Transverse colon (tissue), 4 donors: ENCODE measurements around the gene NID2. TPM values are rescaled to one million over a fixed set of nuclear protein-coding genes. Genes with fewer than 3 reads are reported as not detected.

Source experiments
- DNase-seq: peaks from one replicate; pipeline ENCODE4 v3.0.0-alpha.2; 2019
- H3K27ac ChIP-seq, 4 donors: fragments of 200-600 bp; sonication (generic); 2 replicates each; pipeline ENCODE4 v1.5.1; 2016 to 2018; ENCODE audit warnings: inconsistent platforms in 4 of 4
- H3K27me3 ChIP-seq: fragments of 200-600 bp; sonication (generic); 2 replicates; pipeline ENCODE4 v1.5.1; 2017; ENCODE audit warnings: inconsistent platforms
- H3K36me3 ChIP-seq, 4 donors: fragments of 200-600 bp; sonication (generic); 2 replicates each; pipeline ENCODE4 v1.5.1; 2017 to 2019; ENCODE audit warnings: inconsistent platforms in 4 of 4
- H3K4me1 ChIP-seq, 4 donors: fragments of 200-600 bp; sonication (generic); 2 replicates each; pipeline ENCODE4 v1.5.1; 2017 to 2020; ENCODE audit warnings: inconsistent platforms in 4 of 4
- H3K4me3 ChIP-seq, 4 donors: fragments of 200-600 bp; sonication (generic); 1 replicate in 1 of 4; 2 replicates in 3 of 4; pipeline versions ENCODE4 v1.5.1 to v1.6.1; 2017 to 2019; ENCODE audit warnings: inconsistent platforms in 4 of 4
- H3K9me3 ChIP-seq, 2 donors: fragments of 200-600 bp; sonication (generic); 2 replicates each; pipeline ENCODE4 v1.5.1; 2017 to 2019; ENCODE audit warnings: inconsistent platforms in 2 of 2
- EP300 ChIP-seq: sonication (generic); formaldehyde crosslinking; IDR thresholded peaks from one replicate; pipeline ENCODE4 v1.6.1; 2017; ENCODE audit warnings: antibody characterized with exemption, low read depth
- POLR2A ChIP-seq: fragments of 450-650 bp; IDR thresholded peaks from one replicate; pipeline ENCODE4 v1.6.1; 2016; ENCODE audit warnings: antibody characterized with exemption, mild to moderate bottlenecking, moderate library complexity
- POLR2AphosphoS5 ChIP-seq, 3 donors: sonication (generic); formaldehyde crosslinking; IDR thresholded peaks; one replicate each; pipeline ENCODE4 v1.6.1; 2016; ENCODE audit warnings: antibody characterized with exemption in 3 of 3
- WGBS, 2 donors: methylation state at CpG; one replicate each; pipeline ENCODE4 v1.1.5; 2018; ENCODE audit warnings: low coverage in 1 of 2; 5-methylcytosine and 5-hydroxymethylcytosine counted together
- in situ Hi-C, 4 donors: fragments of 200-750 bp; cut with MboI; loops; one replicate each; pipeline versions ENCODE4 v1.15.0 to v1.15.1; 2017; ENCODE audit warnings: low sequenced_read_pairs in 3 of 4, low pct_ligation_motif_present in 1 of 4, low pct_unique_long_range_greater_than_20kb in 1 of 4
- intact Hi-C: fragments of 100-400 bp; cut with DNase I; formaldehyde crosslinking; loops from one replicate; pipeline ENCODE4 v1.15.1; 2023; ENCODE audit warnings: low total_unique reads
- total RNA-seq, 4 donors: library from RNA; depleted of rRNA; stranded (reverse); fragments of >200 nt; gene quantifications; one replicate each; pipeline ENCODE4 v1.1.0, GENCODE V29; 2016
- TF ChIP-seq, protein P1 (sequence below), 5 experiments: fragments of 200-600 bp in 3 of 5; fragments of 450-650 bp in 2 of 5; sonication (generic) in 3 of 5; IDR thresholded peaks; 1 replicate in 2 of 5; 2 replicates in 3 of 5; pipeline ENCODE4 v1.5.1; 2016 to 2017; ENCODE audit warnings: antibody characterized with exemption in 5 of 5, inconsistent platforms in 3 of 5, mild to moderate bottlenecking in 2 of 5, moderate library complexity in 1 of 5

Gene NID2
- total RNA-seq, 4 donors from 2014 or later: 8.3 to 62.7 (median 27.4) TPM

DNA sequence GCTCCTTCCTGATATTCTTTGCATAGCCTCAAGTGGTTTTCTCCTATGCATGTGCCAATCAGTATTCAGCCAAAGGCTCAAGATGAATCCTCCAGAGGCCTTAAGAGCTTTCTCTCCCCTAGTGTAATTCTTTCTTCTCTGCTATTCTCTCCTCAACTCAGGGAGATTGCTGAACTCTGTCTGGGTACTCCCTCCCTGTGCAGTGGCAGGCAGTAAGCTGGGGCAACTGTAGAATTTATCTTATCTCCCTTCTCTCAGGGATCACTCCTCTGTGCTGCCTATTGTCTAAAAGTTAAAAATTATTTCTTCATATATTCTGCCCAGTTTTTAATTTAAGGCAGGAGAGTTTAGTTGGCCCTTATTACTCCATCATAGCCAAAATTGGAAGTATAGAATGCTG is 108.0 kb downstream of the NID2 start:
- no peak for DNase-seq
- TF ChIP-seq, protein P1, sequence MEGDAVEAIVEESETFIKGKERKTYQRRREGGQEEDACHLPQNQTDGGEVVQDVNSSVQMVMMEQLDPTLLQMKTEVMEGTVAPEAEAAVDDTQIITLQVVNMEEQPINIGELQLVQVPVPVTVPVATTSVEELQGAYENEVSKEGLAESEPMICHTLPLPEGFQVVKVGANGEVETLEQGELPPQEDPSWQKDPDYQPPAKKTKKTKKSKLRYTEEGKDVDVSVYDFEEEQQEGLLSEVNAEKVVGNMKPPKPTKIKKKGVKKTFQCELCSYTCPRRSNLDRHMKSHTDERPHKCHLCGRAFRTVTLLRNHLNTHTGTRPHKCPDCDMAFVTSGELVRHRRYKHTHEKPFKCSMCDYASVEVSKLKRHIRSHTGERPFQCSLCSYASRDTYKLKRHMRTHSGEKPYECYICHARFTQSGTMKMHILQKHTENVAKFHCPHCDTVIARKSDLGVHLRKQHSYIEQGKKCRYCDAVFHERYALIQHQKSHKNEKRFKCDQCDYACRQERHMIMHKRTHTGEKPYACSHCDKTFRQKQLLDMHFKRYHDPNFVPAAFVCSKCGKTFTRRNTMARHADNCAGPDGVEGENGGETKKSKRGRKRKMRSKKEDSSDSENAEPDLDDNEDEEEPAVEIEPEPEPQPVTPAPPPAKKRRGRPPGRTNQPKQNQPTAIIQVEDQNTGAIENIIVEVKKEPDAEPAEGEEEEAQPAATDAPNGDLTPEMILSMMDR (IDR thresholded peaks at IDR 0.05): no peak
- no peak for TF ChIP-seq EP300
- no peak for TF ChIP-seq POLR2A
- no peak for TF ChIP-seq POLR2AphosphoS5 (IDR thresholded peaks at IDR 0.05)
- Histone ChIP-seq H3K4me3 (no peak overlapping the region), H3K27me3 (no peaks in the 10 kb centered on the region), H3K36me3 (no peaks in the 10 kb centered on the region), H3K27ac (no peak overlapping the region), H3K9me3 (peaks cover 0 to 5% of the 10 kb centered on the region in 2 donors), H3K4me1 (peaks cover 0 to 9% (median 2%) of the 10 kb centered on the region in 4 donors)
- in situ Hi-C loops: loop anchor here (25.0 kb wide), 3 partner anchors 149 to 674 kb away; partner anchors contain the start of gene FRMD6 (in 1 of the 4)
- intact Hi-C loops: no loop called here

DNA sequence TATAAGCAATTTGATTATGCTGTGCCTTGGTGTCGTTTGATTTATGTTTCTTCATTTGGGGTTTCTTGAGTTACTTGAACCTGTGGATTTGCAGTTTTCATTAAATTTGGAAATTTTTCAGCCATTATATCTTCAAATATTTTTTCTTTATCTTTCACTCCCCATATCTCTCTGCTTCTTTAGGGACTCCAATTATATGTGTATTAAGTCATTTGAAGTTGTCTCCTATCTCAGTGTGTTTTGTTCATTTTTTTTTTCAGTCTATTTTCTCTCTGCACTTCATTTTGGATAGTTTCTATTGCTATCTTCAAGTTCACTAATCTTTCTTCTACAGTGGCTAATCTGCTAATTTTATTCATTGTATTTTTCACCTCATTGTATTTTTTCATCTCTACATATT is 108.9 kb downstream of the NID2 start:
- in situ Hi-C loops: loop anchor here (25.0 kb wide), 3 partner anchors 148 to 673 kb away; partner anchors contain the start of gene FRMD6 (in 1 of the 4)
- no peak for TF ChIP-seq POLR2A
- TF ChIP-seq, protein P1 (IDR thresholded peaks at IDR 0.05): no peak
- no peak for TF ChIP-seq EP300
- no peak for TF ChIP-seq POLR2AphosphoS5 (IDR thresholded peaks at IDR 0.05)
- H3K9me3 ChIP-seq: peaks cover 0 to 5% of the 10 kb centered on the region in 2 donors
- intact Hi-C loops: no loop called here
- no peak for DNase-seq
- 93 to 100% methylated on average over 1 of the region's 1 CpG for WGBS, 2 donors
- peaks cover 0 to 9% (median 2%) of the 10 kb centered on the region in 4 donors for H3K4me1 ChIP-seq
- H3K4me3 ChIP-seq: no peak overlapping the region
- no peaks in the 10 kb centered on the region for H3K27me3 ChIP-seq
- H3K27ac ChIP-seq: no peak overlapping the region
- no peaks in the 10 kb centered on the region for H3K36me3 ChIP-seq

DNA sequence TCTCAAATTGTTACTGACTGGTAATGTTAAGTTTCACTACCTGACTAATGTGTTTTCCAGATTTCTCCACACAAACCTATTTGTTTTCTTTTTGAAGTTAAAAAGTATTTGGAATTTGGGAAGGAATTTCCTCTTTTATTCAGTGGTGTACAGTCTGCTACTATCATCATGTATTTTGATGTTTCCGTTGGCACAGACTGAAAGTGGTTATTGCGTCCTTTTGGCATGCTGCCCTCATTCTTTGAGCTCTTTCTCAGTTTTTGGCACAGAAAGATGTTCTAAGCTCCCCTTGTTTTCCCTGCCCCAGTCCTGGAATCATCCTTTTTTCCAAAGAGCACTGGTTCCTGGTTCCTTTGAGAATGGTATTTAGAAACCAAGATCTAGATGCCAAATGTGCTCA is 110.9 kb downstream of the NID2 start:
- DNase-seq: no peak
- intact Hi-C loops: no loop called here
- 0 to 59% methylated on average over 1 to 2 of the region's 2 CpGs for WGBS, 2 donors
- TF ChIP-seq, protein P1 (IDR thresholded peaks at IDR 0.05): no peak
- TF ChIP-seq POLR2A (no peak), EP300 (no peak), POLR2AphosphoS5 (IDR thresholded peaks at IDR 0.05) (no peak)
- in situ Hi-C loops: loop anchor here (25.0 kb wide), 3 partner anchors 146 to 671 kb away; partner anchors contain the start of gene FRMD6 (in 1 of the 4)
- Histone ChIP-seq H3K4me3 (no peak overlapping the region), H3K9me3 (peaks cover 0 to 5% of the 10 kb centered on the region in 2 donors), H3K36me3 (no peaks in the 10 kb centered on the region), H3K4me1 (peaks cover 0 to 7% (median 2%) of the 10 kb centered on the region in 4 donors), H3K27ac (no peak overlapping the region), H3K27me3 (no peaks in the 10 kb centered on the region)

Other genes starting within 250 kb of the NID2 start
- gene GNG2, start 208.4 kb downstream of the NID2 start, total RNA-seq: 10 to 100 TPM in 3 of 4 donors, 1 to 10 TPM in 1; 7.5 to 32.8 (median 14.2) TPM
- 10 to 100 TPM; 28.1 to 92.8 (median 51.5) TPM for gene RTRAF, start 79.5 kb downstream of the NID2 start, total RNA-seq
- 10 to 100 TPM; 12.3 to 30.1 (median 28.3) TPM for gene PTGDR, start 198.6 kb upstream of the NID2 start, total RNA-seq
- 1 to 10 TPM; 1.1 to 9.4 (median 4.9) TPM for gene PTGER2, start 245.3 kb upstream of the NID2 start, total RNA-seq